HepG2 (cell line): ENCODE data around the gene AEN. TPM values are rescaled to one million over a fixed set of nuclear protein-coding genes. Genes with fewer than 3 reads are reported as not detected.

Experiments
- ATAC-seq: fragments of 200-7000 bp; cut with Tn5 transposase; 3 replicates; pipeline ENCODE4 v1.9.1; 2020; ENCODE audit warnings: mild to moderate bottlenecking, moderate library complexity
- BruUV-seq: library from RNA; stranded (reverse); fragments of 400-500 nt; replicated peaks from 2 replicates; lab custom pipeline; 2021; lab: Mats Ljungman, UMichigan
- CTCF ChIA-PET: fragments of 300-600 bp; formaldehyde crosslinking; extraction: SDS; loops from one replicate; lab custom pipeline; 2021; ENCODE audit warnings: low total read pairs, inconsistent platforms, low intra/inter-chr PET ratio; lab: Yijun Ruan, JAX
- POLR2A ChIA-PET: fragments of 350-600 bp; sonication (Branson Sonifier 250); formaldehyde crosslinking; loops from one replicate; lab custom pipeline; 2020; ENCODE audit warnings: antibody characterized with exemption, inconsistent platforms; lab: Yijun Ruan, JAX
- DNase-seq: peaks from one replicate; pipeline ENCODE4 v3.0.0-alpha.2; 2015; ENCODE audit warnings: low spot score
- FAIRE-seq: peaks from 3 replicates; lab custom pipeline; 2011; peaks lifted over from hg19 to GRCh38; lab: Jason Lieb, UNC
- H2AFZ ChIP-seq: one replicate; pipeline ENCODE4 v1.6.1; 2011; ENCODE audit warnings: low read length, inconsistent platforms
- H3K27ac ChIP-seq: fragments of 300-600 bp; 3 replicates; pipeline ENCODE4 v1.8.0; 2011; ENCODE audit warnings: mixed run types, mild to moderate bottlenecking, mixed read lengths, low read length, inconsistent platforms; ENCODE audit not compliant: insufficient read depth; ENCODE audit errors: extremely low read length
- H3K27me3 ChIP-seq, 2 experiments: fragments of 200-600 bp in 1 of 2; 2 replicates in 1 of 2; 3 replicates in 1 of 2; pipeline versions ENCODE4 v1.6.0 to v1.8.0; 2011; ENCODE audit warnings: low read length in 2 of 2, mild to moderate bottlenecking in 2 of 2, moderate library complexity in 2 of 2, inconsistent platforms in 1 of 2; ENCODE audit not compliant: insufficient read depth in 2 of 2, control insufficient read depth in 1 of 2
- H3K36me3 ChIP-seq, 2 experiments: fragments of 200-600 bp in 1 of 2; replicated peaks in 1 of 2; 2 replicates in 1 of 2; 3 replicates in 1 of 2; pipeline versions ENCODE4 v1.5.1 to v1.8.0; 2011; ENCODE audit warnings: low read length in 2 of 2, inconsistent platforms in 1 of 2; ENCODE audit not compliant: insufficient read depth in 2 of 2, control insufficient read depth in 1 of 2
- H3K4me1 ChIP-seq: 2 replicates; pipeline ENCODE4 v1.5.1; 2012; ENCODE audit warnings: low read length, inconsistent platforms; ENCODE audit not compliant: insufficient read depth
- H3K4me2 ChIP-seq: 2 replicates; pipeline ENCODE4 v1.6.0; 2011; ENCODE audit warnings: low read depth, low read length, inconsistent platforms
- H3K4me3 ChIP-seq, 3 experiments: fragments of 200-600 bp in 1 of 3; sonication (generic), shearing (Covaris generic) in 1 of 3; replicated peaks in 1 of 3; 2 replicates each; pipeline ENCODE4 v1.5.1; 2011 to 2016; ENCODE audit warnings: low read length in 3 of 3, inconsistent platforms in 2 of 3, low read depth in 2 of 3, mild to moderate bottlenecking in 2 of 3, control low read depth in 1 of 3, mixed read lengths in 1 of 3; ENCODE audit not compliant: insufficient read depth in 1 of 3
- H3K79me2 ChIP-seq: one replicate; pipeline ENCODE4 v1.6.1; 2011; ENCODE audit warnings: low read length, inconsistent platforms; ENCODE audit not compliant: insufficient read depth
- H3K9ac ChIP-seq: 2 replicates; pipeline ENCODE4 v1.6.0; 2011; ENCODE audit warnings: mild to moderate bottlenecking, low read depth, low read length, inconsistent platforms; ENCODE audit not compliant: insufficient read depth
- H3K9me3 ChIP-seq: 2 replicates; pipeline ENCODE4 v1.5.1; 2012; ENCODE audit warnings: mild to moderate bottlenecking, low read length
- H4K20me1 ChIP-seq: 2 replicates; pipeline ENCODE4 v1.6.0; 2011; ENCODE audit warnings: inconsistent platforms, mild to moderate bottlenecking, low read length, moderate library complexity; ENCODE audit not compliant: insufficient read depth
- ATAD3A ChIP-seq: sonication (generic); formaldehyde crosslinking; IDR thresholded peaks from 2 replicates; pipeline ENCODE4 v1.4.0; 2020; ENCODE audit warnings: missing genetic modification reagents
- DRAP1 ChIP-seq: IDR thresholded peaks from 2 replicates; pipeline ENCODE4 v1.6.1; 2016; ENCODE audit warnings: missing genetic modification reagents, missing compliant biosample characterization
- EHMT2 ChIP-seq: fragments of 200-600 bp; sonication (generic); IDR thresholded peaks from 2 replicates; pipeline ENCODE4 v1.7.0; 2017; ENCODE audit warnings: antibody characterized with exemption, low read depth, low read length, borderline replicate concordance
- EZH2 ChIP-seq: conservative IDR thresholded peaks from 2 replicates; pipeline ENCODE4 v1.6.1; 2012; ENCODE audit warnings: mild to moderate bottlenecking, low read depth, low read length, moderate library complexity
- GLI4 ChIP-seq: sonication (generic); formaldehyde crosslinking; IDR thresholded peaks from 2 replicates; pipeline ENCODE4 v1.5.1; 2020; ENCODE audit warnings: missing genetic modification reagents, mild to moderate bottlenecking, moderate library complexity, borderline replicate concordance
- HDAC1 ChIP-seq: sonication (generic); formaldehyde crosslinking; IDR thresholded peaks from 2 replicates; pipeline ENCODE4 v1.5.1; 2020; ENCODE audit warnings: mild to moderate bottlenecking, missing genetic modification reagents
- IRX3 ChIP-seq: sonication (generic); formaldehyde crosslinking; IDR thresholded peaks from 2 replicates; pipeline ENCODE4 v1.8.1; 2023; ENCODE audit warnings: mild to moderate bottlenecking, low read depth, missing genetic modification reagents, borderline replicate concordance
- MAFK ChIP-seq, 2 experiments: IDR thresholded peaks in 1 of 2; conservative IDR thresholded peaks in 1 of 2; 2 replicates each; pipeline ENCODE4 v1.6.1; 2011; ENCODE audit warnings: improper control_type of control experiment in 2 of 2, low read length in 2 of 2
- NR2F6 ChIP-seq, 2 experiments: IDR thresholded peaks; 2 replicates each; pipeline ENCODE4 v1.6.1; 2016; ENCODE audit warnings: antibody characterized with exemption in 1 of 2, mild to moderate bottlenecking in 1 of 2
- PHB2 ChIP-seq: fragments of 450-650 bp; IDR thresholded peaks from 2 replicates; pipeline ENCODE4 v1.6.1; 2018; ENCODE audit not compliant: partially characterized antibody
- SRY ChIP-seq: sonication (generic); formaldehyde crosslinking; IDR thresholded peaks from 2 replicates; pipeline ENCODE4 v1.8.0; 2022; ENCODE audit warnings: mild to moderate bottlenecking, missing genetic modification reagents
- TAF1 ChIP-seq: sonication (generic); formaldehyde crosslinking; IDR thresholded peaks from 2 replicates; pipeline ENCODE4 v1.4.0; 2020; ENCODE audit warnings: missing genetic modification reagents
- TP53 ChIP-seq: sonication (generic); formaldehyde crosslinking; conservative IDR thresholded peaks from 2 replicates; pipeline ENCODE4 v1.4.0; 2020; ENCODE audit warnings: missing genetic modification reagents
- XBP1 ChIP-seq: sonication (generic); formaldehyde crosslinking; IDR thresholded peaks from 2 replicates; pipeline ENCODE4 v1.5.0; 2020; ENCODE audit warnings: missing genetic modification reagents
- ZNF101 ChIP-seq: sonication (generic); formaldehyde crosslinking; IDR thresholded peaks from 2 replicates; pipeline ENCODE4 v1.4.0; 2020; ENCODE audit warnings: mild to moderate bottlenecking, low read depth, missing genetic modification reagents, borderline replicate concordance
- ZNF382 ChIP-seq: sonication (generic); formaldehyde crosslinking; IDR thresholded peaks from 2 replicates; pipeline ENCODE4 v1.5.0; 2020; ENCODE audit warnings: missing genetic modification reagents, mild to moderate bottlenecking, borderline replicate concordance
- ZNF550 ChIP-seq: sonication (generic); formaldehyde crosslinking; IDR thresholded peaks from 2 replicates; pipeline ENCODE4 v1.4.0; 2020; ENCODE audit warnings: mild to moderate bottlenecking, missing genetic modification reagents, borderline replicate concordance
- ZNF563 ChIP-seq: sonication (generic); formaldehyde crosslinking; IDR thresholded peaks from 2 replicates; pipeline ENCODE4 v1.8.0; 2022; ENCODE audit warnings: mild to moderate bottlenecking, moderate library complexity, missing genetic modification reagents
- WGBS: methylation state at CpG from one replicate; pipeline ENCODE4 v1.1.6; 2017; ENCODE audit warnings: low lambda C conversion rate; 5-methylcytosine and 5-hydroxymethylcytosine counted together
- in situ Hi-C: cut with HindIII; loops from 2 replicates; pipeline ENCODE4 v1.10.0; 2017; ENCODE audit warnings: low pct_unique_long_range_greater_than_20kb; ENCODE audit not compliant: extremely low pct_ligation_motif_present
- intact Hi-C: fragments of 100-400 bp; cut with micrococcal nuclease; formaldehyde crosslinking; loops from one replicate; pipeline ENCODE4 v1.10.0; 2022; ENCODE audit not compliant: unreplicated experiment
- polyA plus RNA-seq, 8 experiments: library from polyadenylated mRNA; depleted of rRNA in 3 of 8; stranded (reverse) in 7 of 8; unstranded in 1 of 8; fragments of >200 nt; fragmentation: Illumina TruSeq in 4 of 8; extraction: Trizol in 4 of 8; gene quantifications; 2 replicates each; pipeline versions ENCODE4 v1.2.1 to v1.2.3, GENCODE V29; 2011 to 2016; ENCODE audit warnings: low read depth in 4 of 8, missing spikeins in 1 of 8, mixed read lengths in 1 of 8; ENCODE audit not compliant: insufficient read depth in 1 of 8
- total RNA-seq, 5 experiments: library from RNA; depleted of rRNA; stranded (reverse); fragments of >200 nt; fragmentation: Illumina TruSeq; extraction: Trizol; gene quantifications; 2 replicates each; pipeline ENCODE4 v1.2.3, GENCODE V29; 2016; ENCODE audit warnings: low read depth in 1 of 5
- TF ChIP-seq, protein P1 (sequence below): sonication (generic); formaldehyde crosslinking; IDR thresholded peaks from 2 replicates; pipeline ENCODE4 v1.5.0; 2020; ENCODE audit warnings: mild to moderate bottlenecking, missing genetic modification reagents
- TF ChIP-seq, protein P2 (sequence below): sonication (generic); formaldehyde crosslinking; IDR thresholded peaks from 2 replicates; pipeline ENCODE4 v1.5.0; 2020; ENCODE audit warnings: missing genetic modification reagents

AEN gene
- total and polyA plus RNA-seq, 2 of the 13 experiments (the other 11 are each of a cell fraction or from before 2014, with no cell fraction given), result 51.3 to 118 TPM

- ChIA-PET CTCF (no interaction called here), POLR2A (interaction anchor here (0.7 to 2.2 kb wide), 6 partner anchors 10 to 158 kb away, joined by 3 to 47 read pairs (median 8); partner anchors contain the start of genes ISG20, MRPL46 and MRPS11)
- Histone ChIP-seq H3K4me1 (peaks cover 53% of the 10 kb centered on the region), H3K79me2 (peaks cover 61% of the 10 kb centered on the region), H2AFZ (no peak overlapping the region), H3K36me3 (peaks cover 3 to 23% of the 10 kb centered on the region in 2 experiments), H3K27ac (peak overlapping the region; percentile 93), H3K9me3 (no peaks in the 10 kb centered on the region), H4K20me1 (peaks cover 45% of the 10 kb centered on the region), H3K27me3 (no peaks in the 10 kb centered on the region), H3K9ac (peak overlapping the region; percentile 99), H3K4me2 (peak overlapping the region; percentile 84), H3K4me3 (peak overlapping the region; percentile 87 to 96 (median 94))
- ATAC-seq (peak; percentile 51), DNase-seq (peak; percentile 76), FAIRE-seq (peak; percentile 89)
- intact Hi-C loops (loop anchor here (1.0 to 10.0 kb wide), 2 partner anchors 16 to 213 kb away; no protein-coding TSS in a partner anchor), in situ Hi-C loops (no loop called here)
- WGBS, result 0% methylated on average over 11 of the region's 17 CpGs
- BruUV-seq, result TSS peak; percentile 97
- TF ChIP-seq ATAD3A (CRISPR knock-in tag) (no peak), SRY (CRISPR knock-in tag) (0 out of 2 replicates have a peak, but pooled peaks have one; percentile 31), ZNF550 (CRISPR knock-in tag) (no peak), ZNF563 (no peak), TP53 (CRISPR knock-in tag) (peak; percentile 32; the same call in 1 of the 2 replicates), GLI4 (CRISPR knock-in tag) (no peak), DRAP1 (peak; percentile 52; the same call in 1 of the 2 replicates), NR2F6 (IDR thresholded peaks at IDR 0.05) (no peak), NR2F6 (CRISPR knock-in tag; IDR thresholded peaks at IDR 0.05) (0 out of 2 replicates have a peak, but pooled peaks have one; percentile 12), XBP1 (CRISPR knock-in tag) (no peak), HDAC1 (peak; percentile 73; the same call in 1 of the 2 replicates), MAFK (conservative IDR thresholded peaks at IDR 0.05 in 1 of 2, IDR thresholded peaks at IDR 0.05 in 1 of 2; ENCODE audit: low read length in 2 of 2) (peak; percentile 79 to 85), IRX3 (CRISPR knock-in tag) (no peak), EHMT2 (no peak), ZNF101 (CRISPR knock-in tag) (no peak), TAF1 (CRISPR knock-in tag) (peak; percentile 35; the same call in 1 of the 2 replicates), ZNF382 (no peak), EZH2 (no peak), PHB2 (no peak)
- TF ChIP-seq, protein P1, sequence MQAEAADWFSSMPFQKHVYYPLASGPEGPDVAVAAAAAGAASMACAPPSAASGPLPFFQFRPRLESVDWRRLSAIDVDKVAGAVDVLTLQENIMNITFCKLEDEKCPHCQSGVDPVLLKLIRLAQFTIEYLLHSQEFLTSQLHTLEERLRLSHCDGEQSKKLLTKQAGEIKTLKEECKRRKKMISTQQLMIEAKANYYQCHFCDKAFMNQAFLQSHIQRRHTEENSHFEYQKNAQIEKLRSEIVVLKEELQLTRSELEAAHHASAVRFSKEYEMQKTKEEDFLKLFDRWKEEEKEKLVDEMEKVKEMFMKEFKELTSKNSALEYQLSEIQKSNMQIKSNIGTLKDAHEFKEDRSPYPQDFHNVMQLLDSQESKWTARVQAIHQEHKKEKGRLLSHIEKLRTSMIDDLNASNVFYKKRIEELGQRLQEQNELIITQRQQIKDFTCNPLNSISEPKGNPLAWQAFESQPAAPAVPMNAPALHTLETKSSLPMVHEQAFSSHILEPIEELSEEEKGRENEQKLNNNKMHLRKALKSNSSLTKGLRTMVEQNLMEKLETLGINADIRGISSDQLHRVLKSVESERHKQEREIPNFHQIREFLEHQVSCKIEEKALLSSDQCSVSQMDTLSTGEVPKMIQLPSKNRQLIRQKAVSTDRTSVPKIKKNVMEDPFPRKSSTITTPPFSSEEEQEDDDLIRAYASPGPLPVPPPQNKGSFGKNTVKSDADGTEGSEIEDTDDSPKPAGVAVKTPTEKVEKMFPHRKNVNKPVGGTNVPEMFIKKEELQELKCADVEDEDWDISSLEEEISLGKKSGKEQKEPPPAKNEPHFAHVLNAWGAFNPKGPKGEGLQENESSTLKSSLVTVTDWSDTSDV (CRISPR knock-in tag), result no peak
- TF ChIP-seq, protein P2, sequence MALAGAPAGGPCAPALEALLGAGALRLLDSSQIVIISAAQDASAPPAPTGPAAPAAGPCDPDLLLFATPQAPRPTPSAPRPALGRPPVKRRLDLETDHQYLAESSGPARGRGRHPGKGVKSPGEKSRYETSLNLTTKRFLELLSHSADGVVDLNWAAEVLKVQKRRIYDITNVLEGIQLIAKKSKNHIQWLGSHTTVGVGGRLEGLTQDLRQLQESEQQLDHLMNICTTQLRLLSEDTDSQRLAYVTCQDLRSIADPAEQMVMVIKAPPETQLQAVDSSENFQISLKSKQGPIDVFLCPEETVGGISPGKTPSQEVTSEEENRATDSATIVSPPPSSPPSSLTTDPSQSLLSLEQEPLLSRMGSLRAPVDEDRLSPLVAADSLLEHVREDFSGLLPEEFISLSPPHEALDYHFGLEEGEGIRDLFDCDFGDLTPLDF (CRISPR knock-in tag), result no peak
Measured at GRCh38 chr15:88621789-88622604, 857 bp downstream of the AEN start.
